ENCODE results near the gene ICAM1. TPM values are rescaled to one million over a fixed set of nuclear protein-coding genes. Genes with fewer than 3 reads are reported as not detected.
"Not testable (repeated sequence)": the region's sequence is repeated elsewhere in the genome, so short reads cannot be mapped to it uniquely, and the experiment has no call there.

The ICAM1 gene
- polyA plus RNA-seq, 10 donors: 5.9 to 11.8 (median 7.3) TPM

DNA sequence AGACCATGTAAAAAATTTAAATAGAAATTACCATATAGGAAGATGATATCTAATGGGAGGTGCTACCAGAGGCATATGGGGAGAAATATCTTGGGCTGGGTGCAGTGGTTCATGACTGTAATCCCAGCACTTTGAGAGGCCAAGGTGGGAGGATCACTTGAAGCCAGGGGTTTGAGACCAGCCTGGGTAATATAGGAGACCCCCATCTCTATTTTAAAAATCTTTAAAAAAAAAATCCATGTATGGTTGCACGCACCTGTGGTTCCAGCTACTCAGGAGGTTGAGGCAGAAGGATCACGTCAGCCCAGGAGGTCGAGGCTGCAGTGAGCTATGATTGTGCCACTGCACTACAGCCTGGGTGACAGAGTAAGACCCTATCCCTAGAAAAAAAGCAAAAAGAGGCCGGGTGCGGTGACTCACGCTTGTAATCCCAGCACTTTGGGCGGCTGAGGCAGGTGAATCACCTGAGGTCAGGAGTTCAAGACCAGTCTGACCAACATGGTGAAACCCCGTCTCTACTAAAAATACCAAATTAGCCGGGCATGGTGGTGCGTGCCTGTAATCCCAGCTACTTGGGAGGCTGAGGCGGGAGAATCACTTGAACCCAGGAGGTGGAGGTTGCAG lies 29.0 kb upstream of the ICAM1 start:
- not testable (repeated sequence) for DNase-seq

DNA sequence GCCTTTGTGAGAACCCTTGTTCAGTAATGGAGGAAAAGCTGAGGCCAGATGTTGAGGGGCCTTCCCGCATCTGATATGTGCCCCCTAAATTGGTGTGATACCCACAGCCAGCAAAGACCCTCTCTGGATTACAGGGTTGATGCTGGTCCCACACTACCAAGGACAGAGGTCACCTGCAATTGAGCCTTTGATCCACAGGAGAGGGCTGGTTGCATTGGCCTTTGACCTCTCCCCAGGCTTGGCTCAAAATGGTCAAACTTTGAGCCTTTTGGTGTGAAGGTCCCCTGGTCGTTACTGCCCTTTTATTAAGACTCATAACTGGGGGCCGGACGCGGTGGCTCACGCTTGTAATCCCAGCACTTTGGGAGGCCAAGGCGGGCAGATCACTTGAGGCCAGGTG lies 27.3 kb upstream of the ICAM1 start:
- DNase-seq: no peak

DNA sequence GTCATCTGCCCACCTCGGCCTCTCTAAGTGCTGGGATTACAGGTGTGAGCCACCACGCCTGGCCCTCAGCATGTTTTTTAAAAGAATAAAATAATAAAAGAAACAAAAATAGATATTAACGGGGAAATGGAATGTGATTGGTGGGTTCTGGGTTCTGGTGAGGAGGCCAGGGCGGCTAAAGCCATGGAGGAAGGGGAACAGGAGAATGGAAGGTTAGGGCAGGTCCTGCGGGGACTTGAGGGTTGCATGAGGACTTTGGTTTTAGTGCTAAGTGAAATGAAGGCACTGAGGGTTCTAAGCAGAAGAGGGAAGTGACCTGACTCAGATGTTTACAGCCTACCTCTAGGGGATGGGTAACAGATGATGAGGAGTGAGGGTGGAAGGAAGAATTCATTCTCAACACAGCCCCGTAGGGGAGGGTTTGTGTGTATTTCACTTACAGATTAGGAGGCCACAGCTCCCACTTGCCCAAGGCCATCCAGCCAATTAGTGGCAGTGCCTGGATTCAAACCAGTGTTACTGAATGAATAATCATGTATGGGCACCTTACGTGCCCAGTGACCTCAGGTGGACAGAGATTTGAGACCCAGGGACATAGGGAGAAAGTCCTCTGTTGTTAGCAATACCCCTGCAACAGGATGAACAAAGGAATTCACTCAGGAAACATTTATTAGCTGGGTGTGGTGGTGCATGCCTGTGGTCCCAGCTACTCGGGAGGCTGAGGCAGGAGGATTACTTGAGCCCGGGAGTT lies 25.6 kb upstream of the ICAM1 start:
- no peak for DNase-seq

DNA sequence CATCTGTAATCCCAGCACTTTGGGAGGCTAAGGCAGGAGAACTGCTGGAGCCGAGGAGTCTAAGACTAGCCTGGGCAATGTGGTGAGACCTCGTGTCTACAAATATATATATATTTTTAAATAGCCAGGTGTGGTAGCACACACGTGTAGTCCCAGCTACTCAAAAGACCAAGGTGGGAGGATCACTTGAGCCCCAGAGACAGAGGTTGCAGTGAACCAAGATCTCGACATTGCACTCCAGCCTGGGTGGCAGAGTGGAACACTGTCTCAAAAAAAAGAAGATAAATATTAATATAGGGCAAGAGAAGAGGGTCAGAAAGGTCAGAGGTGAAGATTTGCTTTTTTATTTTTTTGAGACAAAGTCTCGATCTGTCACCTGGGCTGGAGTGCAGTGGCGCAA lies 24.4 kb upstream of the ICAM1 start:
- DNase-seq: no peak

DNA sequence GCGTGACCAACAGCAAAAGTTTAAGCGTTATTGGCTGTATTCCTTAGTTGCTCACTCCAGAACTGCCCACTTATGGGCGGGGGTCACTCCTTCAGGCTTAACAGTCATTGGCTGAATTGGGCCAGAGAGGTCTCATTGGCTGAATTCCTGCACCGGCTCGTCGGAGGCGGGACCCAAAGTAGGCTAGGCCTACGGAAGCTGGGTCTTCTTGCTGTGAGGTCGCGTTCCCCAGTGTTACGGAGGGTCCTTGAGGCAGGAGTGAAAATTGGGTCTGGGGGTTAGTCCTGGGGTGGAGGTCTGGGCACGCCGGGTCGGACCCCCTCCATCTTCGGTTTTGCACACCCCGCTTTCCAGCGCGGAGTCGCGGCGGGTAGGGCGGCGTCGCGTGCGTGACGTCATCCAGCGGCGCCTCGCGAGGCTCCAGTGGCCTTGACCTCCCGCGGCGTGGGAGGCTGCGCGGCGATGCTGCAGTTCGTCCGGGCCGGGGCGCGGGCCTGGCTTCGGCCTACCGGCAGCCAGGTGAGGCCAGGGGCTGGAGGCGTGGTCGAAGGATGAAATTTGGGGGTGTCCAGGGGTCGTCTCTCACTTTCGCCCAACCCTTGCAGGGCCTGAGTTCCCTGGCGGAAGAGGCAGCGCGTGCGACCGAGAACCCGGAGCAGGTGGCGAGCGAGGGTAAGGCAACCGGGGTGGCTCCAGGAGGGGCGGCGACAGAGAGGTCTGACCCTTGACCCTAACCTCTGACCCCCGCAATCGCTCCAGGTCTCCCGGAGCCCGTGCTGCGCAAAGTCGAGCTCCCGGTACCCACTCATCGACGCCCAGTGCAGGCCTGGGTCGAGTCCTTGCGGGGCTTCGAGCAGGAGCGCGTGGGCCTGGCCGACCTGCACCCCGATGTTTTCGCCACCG lies 18.9 kb upstream of the ICAM1 start, which contains the start of gene MRPL4:
TSS of gene MRPL4 (plus strand) at position 423 of the 903 bp plus-strand sequence. CDS start at position 463, 40 bp downstream.
- DNase-seq: peak; percentile 98 to 100 (median 99)

DNA sequence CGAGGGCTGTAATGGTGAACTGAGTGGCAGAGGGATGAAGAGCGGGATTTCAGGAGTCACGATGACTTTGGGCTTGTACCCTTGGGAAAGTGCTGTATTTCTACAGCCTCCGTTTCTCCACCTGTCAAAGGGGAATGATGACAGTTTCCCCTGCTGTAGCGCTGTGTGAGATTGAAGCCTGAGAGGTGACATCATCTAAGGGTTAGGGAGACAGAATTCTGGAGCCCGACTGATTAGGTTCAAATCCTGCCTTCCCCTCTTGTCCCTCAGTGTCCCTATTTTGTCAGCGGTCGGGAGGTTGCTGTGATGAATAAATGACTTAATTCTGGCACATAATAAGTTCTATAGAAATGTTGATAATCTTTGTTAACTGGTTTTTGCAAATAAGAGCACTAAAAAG lies 18.2 kb upstream of the ICAM1 start:
- DNase-seq: no peak

DNA sequence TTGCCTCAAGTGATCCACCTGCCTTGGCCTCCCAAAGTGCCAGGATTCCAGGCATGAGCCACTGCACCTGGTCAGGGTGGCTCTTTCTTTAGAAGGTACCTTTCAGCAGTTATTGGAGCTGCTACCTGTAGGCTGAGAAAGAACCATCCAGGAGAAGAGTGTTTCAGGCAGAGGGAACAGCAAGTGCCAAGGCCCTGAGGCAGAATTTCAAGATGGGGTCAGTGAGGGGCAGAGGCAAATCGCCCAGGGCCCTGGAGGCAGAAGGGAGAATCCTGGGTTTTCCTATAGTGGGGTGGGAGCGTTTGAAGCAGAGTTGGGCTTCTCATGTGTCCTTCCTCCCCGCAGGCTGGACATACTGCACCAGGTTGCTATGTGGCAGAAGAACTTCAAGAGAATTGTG lies 16.7 kb upstream of the ICAM1 start:
- no peak for DNase-seq

DNA sequence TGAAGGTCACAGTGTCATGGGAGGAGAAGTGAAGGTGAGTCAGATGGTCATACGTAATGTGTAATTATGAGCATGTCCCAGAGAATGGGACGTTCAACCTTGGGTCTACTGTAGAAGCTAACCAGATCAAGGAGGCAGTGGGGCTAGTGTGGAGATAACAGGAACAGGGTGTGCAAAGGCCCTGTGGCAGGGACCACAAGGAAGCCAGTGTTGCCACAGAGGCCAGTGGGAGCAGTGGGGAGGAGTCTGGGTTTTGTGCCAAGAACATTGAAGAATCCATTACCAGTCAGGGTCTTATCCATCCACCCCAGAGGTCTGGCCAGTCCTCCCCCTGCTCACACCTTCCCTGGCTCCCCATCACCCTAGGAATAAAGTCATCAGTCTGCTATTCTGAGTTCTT lies 15.6 kb upstream of the ICAM1 start:
- DNase-seq: no peak

DNA sequence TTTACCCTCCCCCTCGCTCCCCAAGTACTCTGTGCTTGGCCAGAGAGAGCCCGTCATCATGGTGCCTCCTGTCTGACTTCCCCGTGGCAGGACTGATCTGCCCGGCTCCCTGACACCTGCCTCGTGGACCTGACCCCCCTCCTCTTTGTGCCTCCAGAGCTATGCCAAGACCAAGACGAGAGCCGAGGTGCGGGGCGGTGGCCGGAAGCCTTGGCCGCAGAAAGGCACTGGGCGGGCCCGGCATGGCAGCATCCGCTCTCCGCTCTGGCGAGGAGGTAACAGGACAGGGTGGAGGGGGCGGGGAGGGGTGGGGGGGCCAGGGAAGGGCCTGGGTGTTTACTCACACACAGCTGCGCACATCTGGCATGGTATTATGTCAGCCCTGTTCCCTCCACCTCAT lies 14.4 kb upstream of the ICAM1 start:
- DNase-seq: no peak

DNA sequence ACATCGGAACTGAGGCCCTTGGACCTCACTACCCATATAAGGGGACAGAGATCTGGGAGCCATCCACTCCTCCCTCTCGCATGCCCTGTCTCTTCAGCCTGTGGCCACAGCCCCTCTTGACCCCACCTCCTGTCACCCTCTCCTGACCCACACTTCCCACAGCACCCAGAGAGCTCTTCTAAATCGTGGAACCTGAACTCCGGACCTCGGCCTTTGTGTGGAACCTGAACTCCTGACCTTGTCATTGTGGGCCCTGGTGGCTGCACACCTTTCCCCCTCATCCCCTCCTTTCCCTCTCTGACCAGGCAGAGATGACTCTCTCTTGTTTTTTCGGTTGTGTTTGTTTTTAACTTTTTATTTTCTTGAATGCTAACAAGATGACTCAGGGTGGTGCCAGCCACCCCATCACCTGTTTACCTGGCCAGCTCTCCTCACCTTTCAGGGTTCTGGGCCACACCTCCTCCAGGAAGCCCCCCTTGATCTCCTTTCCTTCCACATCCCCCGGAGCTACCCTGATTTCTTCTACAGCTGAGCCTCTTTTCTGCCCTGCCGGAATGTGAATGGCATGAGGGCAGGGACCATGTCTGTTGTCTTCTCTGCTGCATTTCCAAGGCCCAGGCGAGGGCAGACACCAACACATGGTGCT lies 13.8 kb upstream of the ICAM1 start:
- no peak for DNase-seq

DNA sequence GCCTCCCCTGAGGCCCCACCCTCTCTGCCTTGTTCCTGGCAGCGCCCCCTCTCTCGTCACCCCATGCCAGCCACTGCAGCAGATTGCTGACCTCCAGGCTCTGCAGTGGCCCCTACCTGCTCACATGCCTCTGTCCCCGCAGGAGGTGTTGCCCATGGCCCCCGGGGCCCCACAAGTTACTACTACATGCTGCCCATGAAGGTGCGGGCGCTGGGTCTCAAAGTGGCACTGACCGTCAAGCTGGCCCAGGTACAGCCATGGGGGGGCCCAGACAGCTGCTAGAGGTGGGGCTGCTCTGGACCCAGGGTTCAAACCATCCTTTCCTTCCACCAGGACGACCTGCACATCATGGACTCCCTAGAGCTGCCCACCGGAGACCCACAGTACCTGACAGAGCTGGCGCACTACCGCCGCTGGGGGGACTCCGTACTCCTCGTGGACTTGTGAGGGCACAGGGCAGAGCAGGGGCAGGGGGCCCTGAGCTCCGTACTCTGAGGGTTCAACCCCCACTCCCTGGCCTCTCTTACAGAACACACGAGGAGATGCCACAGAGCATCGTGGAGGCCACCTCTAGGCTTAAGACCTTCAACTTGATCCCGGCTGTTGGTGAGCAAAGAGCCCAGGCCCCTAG lies 12.7 kb upstream of the ICAM1 start:
- no peak for DNase-seq

DNA sequence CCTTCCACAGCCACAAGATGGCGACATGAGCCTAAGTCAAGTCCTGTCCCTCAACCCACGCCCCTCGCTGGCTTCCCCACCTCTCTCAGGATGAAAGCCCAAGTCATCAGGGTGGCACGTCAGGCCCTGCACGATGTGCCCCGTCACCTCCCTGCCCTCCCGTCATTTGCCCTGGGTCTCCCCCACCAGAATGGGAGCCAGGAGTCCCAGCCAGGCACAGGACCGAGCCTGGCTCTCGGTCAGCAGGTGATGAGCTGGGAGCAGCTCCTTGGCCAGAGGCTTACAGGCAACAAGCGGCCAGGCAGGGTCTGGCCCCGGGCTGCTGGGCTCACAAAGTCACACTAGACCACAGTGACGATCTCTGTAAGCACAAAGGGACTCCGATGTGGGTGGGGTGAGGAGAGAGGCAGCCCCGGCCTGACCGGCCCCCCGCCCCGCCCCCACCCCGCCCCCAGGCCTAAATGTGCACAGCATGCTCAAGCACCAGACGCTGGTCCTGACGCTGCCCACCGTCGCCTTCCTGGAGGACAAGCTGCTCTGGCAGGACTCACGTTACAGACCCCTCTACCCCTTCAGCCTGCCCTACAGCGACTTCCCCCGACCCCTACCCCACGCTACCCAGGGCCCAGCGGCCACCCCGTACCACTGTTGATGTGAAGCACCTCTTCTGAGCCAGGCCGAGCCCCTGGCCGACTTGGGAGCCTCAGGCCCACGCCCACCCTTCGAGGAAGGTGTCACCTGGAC lies 11.6 kb upstream of the ICAM1 start:
- peak; percentile 67 to 85 (median 81) for DNase-seq

DNA sequence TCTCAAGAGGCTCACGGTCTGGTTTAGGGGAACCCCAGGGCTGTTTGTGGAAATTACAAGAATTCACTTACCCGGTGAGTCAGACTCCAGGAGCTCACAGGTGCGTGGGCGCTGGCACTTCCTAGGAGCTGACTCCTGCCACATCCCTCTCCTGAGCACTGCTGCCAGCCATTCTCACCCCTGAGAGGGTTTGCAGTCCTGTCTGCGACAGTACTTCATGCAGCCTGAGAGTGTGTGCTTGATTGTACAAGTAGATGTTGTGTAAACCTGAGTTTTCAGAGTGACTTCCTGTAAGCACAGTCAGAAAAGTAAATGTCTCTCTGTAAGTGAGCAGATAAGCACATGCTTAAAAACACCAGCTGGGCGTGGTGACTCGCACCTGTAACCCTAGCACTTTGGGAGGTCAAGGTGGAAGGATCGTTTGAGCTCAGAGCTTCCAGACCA lies 10.8 kb upstream of the ICAM1 start:
- no peak for DNase-seq

DNA sequence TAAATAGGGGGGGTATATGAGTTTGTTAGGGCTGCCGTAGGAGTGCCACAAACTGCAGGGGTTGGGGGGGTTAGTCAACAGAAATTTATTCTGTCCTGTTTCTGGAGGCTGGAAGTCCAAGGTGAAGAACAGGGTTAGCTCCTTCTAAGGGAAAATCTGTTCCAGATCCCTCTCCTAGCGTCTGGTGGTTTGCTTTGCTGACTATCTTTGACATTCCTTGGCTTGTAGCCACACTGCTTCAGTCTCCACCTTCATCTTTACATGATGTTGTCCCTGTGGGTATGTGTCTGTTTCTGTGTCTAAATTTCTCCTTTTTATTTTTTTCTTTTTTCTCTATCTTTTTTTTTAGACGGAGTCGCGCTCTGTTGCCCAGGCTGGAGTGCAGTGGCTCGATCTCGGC lies 8.1 kb upstream of the ICAM1 start:
- DNase-seq: no peak

DNA sequence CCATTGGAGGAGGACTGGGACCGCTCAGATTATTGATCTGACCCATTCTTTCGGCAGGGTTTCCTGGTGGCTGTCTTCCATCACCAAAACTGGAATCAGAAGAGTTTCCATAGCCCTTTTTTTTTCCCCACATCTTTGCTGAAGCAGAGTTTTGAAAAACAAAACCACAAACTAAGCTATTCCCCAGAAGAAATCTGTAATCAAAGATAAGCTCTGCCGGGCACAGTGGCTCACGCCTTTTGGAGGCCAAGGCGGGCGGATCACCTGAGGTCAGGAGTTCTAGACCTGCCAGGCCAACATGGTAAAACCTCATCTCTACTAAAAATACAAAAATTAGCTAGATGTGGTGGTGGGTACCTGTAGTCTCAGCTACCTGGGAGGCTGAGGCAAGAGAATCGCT lies 4.2 kb upstream of the ICAM1 start:
- no peak for DNase-seq

DNA sequence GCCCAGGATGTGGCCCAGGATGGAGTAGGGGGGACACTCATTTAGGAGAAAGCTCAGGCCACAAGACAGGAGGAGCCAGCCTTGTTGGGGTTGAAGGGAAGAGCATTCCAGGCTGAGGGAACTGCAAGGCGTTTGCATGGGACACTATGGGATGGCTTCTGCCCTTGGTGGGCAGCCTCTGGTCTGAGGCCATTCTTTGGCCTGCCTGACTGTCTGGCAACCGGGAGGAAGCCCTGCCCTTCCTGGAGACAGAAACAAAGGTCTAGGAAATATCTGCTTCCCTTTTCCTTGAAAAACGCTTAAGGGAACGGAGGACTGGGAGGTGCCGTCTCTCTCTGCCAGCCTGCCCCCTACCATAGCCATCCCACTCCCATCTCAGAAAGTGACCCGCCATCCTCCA lies 2.8 kb upstream of the ICAM1 start:
- DNase-seq: no peak

DNA sequence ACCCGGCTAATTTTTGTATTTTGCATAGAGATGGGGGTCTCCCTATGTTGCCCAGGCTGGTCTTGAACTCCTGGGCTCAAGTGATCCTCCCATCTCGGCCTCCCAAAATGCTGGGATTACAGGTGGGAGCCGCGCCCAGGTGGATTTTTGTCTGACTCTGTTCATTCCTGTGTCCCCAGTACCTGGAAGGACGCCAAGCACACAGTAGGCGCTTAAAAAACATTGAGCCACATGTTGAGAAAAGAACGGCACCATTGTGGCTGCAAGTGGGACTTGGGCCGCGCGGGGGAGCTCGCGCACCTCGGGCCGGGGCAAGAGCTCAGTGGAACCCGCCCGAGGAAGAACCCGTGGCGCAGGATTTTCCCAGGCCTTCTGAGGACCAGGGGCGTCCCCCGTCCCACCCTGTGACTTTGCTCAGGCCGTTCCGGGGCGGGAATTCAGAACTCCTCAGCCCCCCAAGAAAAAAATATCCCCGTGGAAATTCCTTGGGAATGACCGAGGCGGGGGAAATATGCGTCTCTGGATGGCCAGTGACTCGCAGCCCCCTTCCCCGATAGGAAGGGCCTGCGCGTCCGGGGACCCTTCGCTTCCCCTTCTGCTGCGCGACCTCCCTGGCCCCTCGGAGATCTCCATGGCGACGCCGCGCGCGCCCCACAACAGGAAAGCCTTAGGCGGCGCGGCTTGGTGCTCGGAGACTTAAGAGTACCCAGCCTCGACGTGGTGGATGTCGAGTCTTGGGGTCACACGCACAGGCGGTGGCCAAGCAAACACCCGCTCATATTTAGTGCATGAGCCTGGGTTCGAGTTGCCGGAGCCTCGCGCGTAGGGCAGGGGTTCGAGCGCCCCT lies 1.4 kb upstream of the ICAM1 start:
- peak in 2 of 3 donors; percentile 81 to 89 for DNase-seq

DNA sequence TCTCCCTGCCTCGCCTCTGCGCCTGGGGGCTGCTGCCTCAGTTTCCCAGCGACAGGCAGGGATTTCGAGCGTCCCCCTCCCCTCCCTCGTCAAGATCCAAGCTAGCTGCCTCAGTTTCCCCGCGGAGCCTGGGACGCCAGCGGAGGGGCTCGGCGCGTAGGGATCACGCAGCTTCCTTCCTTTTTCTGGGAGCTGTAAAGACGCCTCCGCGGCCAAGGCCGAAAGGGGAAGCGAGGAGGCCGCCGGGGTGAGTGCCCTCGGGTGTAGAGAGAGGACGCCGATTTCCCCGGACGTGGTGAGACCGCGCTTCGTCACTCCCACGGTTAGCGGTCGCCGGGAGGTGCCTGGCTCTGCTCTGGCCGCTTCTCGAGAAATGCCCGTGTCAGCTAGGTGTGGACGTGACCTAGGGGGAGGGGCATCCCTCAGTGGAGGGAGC lies 722 bp upstream of the ICAM1 start:
- DNase-seq: peak in 1 of 3 donors; percentile 69

DNA sequence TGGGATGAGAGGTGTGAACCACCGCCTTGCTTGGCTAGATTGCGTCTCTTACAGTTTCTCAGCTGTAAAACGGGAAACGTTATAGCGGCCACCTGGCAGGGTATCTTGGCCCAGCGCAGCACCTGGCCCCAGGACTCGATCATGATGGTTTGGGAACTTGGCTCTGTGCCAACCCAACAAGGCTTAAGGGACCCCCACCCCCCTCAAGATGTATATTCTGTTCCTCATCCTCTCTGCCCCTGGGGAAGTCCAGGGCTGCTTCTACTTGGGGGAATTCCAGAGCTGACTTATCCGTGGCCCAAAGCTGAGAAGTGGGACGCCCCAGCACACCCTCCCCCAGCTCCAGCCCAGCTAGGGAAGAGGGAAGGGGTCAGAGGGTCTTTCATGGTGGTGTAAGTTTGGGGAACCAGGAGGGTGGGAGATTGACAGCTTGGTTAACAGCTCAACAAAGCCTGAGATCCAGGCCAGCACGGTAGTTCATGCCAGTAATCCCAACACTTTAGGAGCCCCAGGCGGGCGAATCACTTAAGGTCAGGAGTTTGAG lies 695 bp downstream of the ICAM1 start:
- peak in 1 of 3 donors; percentile 38 for DNase-seq
